HepG2 (cell line): ENCODE results near the gene CDCA5. TPM values are rescaled to one million over a fixed set of nuclear protein-coding genes. Genes with fewer than 3 reads are reported as not detected.

Experiments used
- ARNT ChIP-seq: fragments of 450-650 bp; IDR thresholded peaks from 2 replicates; pipeline ENCODE4 v1.6.1; 2017
- DPF2 ChIP-seq: sonication (generic); formaldehyde crosslinking; IDR thresholded peaks from 2 replicates; pipeline ENCODE4 v1.4.0; 2020; ENCODE audit warnings: mild to moderate bottlenecking, low read depth, missing genetic modification reagents, borderline replicate concordance
- ETV6 ChIP-seq: sonication (generic); formaldehyde crosslinking; conservative IDR thresholded peaks from 2 replicates; pipeline ENCODE4 v1.4.0; 2020; ENCODE audit warnings: missing genetic modification reagents
- HDAC1 ChIP-seq: sonication (generic); formaldehyde crosslinking; IDR thresholded peaks from 2 replicates; pipeline ENCODE4 v1.5.1; 2020; ENCODE audit warnings: mild to moderate bottlenecking, missing genetic modification reagents
- HNRNPK ChIP-seq: fragments of 200-400 bp; formaldehyde crosslinking; IDR thresholded peaks from 2 replicates; pipeline ENCODE4 v1.6.1; 2018; ENCODE audit warnings: low read length, low read depth, moderate library complexity, mild to moderate bottlenecking; ENCODE audit not compliant: poor library complexity, severe bottlenecking
- MIXL1 ChIP-seq: IDR thresholded peaks from 2 replicates; pipeline ENCODE4 v1.6.1; 2016
- NCOA1 ChIP-seq: sonication (generic); formaldehyde crosslinking; IDR thresholded peaks from 2 replicates; pipeline ENCODE4 v1.9.0; 2021; ENCODE audit warnings: missing genetic modification reagents
- NR2F6 ChIP-seq, 2 experiments: IDR thresholded peaks; 2 replicates each; pipeline ENCODE4 v1.6.1; 2016; ENCODE audit warnings: antibody characterized with exemption in 1 of 2, mild to moderate bottlenecking in 1 of 2
- PATZ1 ChIP-seq: sonication (generic); formaldehyde crosslinking; IDR thresholded peaks from 2 replicates; pipeline ENCODE4 v1.4.0; 2020; ENCODE audit warnings: missing genetic modification reagents
- PBX2 ChIP-seq: IDR thresholded peaks from 2 replicates; pipeline ENCODE4 v1.6.1; 2016; ENCODE audit warnings: control low read depth
- PLSCR1 ChIP-seq: sonication (generic); formaldehyde crosslinking; IDR thresholded peaks from 2 replicates; pipeline ENCODE4 v1.5.0; 2020; ENCODE audit warnings: missing genetic modification reagents, mild to moderate bottlenecking, borderline replicate concordance
- PTBP1 ChIP-seq: fragments of 200-400 bp; formaldehyde crosslinking; IDR thresholded peaks from 2 replicates; pipeline ENCODE4 v1.6.1; 2018; ENCODE audit warnings: low read length, low read depth; ENCODE audit not compliant: poor library complexity, severe bottlenecking
- SMAD9 ChIP-seq: sonication (generic); formaldehyde crosslinking; IDR thresholded peaks from 2 replicates; pipeline ENCODE4 v1.5.1; 2020; ENCODE audit warnings: mild to moderate bottlenecking, missing genetic modification reagents
- TCF12 ChIP-seq, 2 experiments: fragments of 450-650 bp in 1 of 2; sonication (generic) in 1 of 2; formaldehyde crosslinking in 1 of 2; IDR thresholded peaks; 2 replicates each; pipeline versions ENCODE4 v1.6.1 to v1.8.0; 2017 to 2022; ENCODE audit warnings: antibody characterized with exemption in 1 of 2, mild to moderate bottlenecking in 1 of 2, missing genetic modification reagents in 1 of 2, moderate library complexity in 1 of 2
- TGIF2 ChIP-seq: IDR thresholded peaks from 2 replicates; pipeline ENCODE4 v1.6.1; 2016; ENCODE audit warnings: control low read depth, missing compliant biosample characterization
- XBP1 ChIP-seq: sonication (generic); formaldehyde crosslinking; IDR thresholded peaks from 2 replicates; pipeline ENCODE4 v1.5.0; 2020; ENCODE audit warnings: missing genetic modification reagents
- ZBTB2 ChIP-seq: sonication (generic); formaldehyde crosslinking; IDR thresholded peaks from 2 replicates; pipeline ENCODE4 v1.8.0; 2022; ENCODE audit warnings: low read depth, missing genetic modification reagents
- ZBTB7A ChIP-seq: sonication (generic); formaldehyde crosslinking; IDR thresholded peaks from 2 replicates; pipeline ENCODE4 v1.8.0; 2022; ENCODE audit warnings: mild to moderate bottlenecking, missing genetic modification reagents
- ZNF264 ChIP-seq: sonication (generic); formaldehyde crosslinking; IDR thresholded peaks from 2 replicates; pipeline ENCODE4 v1.4.0; 2020; ENCODE audit warnings: missing genetic modification reagents
- ZNF333 ChIP-seq: sonication (generic); formaldehyde crosslinking; IDR thresholded peaks from 2 replicates; pipeline ENCODE4 v1.4.0; 2020; ENCODE audit warnings: mild to moderate bottlenecking, missing genetic modification reagents, borderline replicate concordance
- ZNF33A ChIP-seq: sonication (generic); formaldehyde crosslinking; IDR thresholded peaks from 2 replicates; pipeline ENCODE4 v1.5.1; 2020; ENCODE audit warnings: missing genetic modification reagents, mild to moderate bottlenecking, moderate library complexity, borderline replicate concordance
- ZNF530 ChIP-seq: sonication (generic); formaldehyde crosslinking; IDR thresholded peaks from 2 replicates; pipeline ENCODE4 v1.5.0; 2020; ENCODE audit warnings: low read depth, mild to moderate bottlenecking, missing genetic modification reagents
- ZNF589 ChIP-seq: sonication (generic); formaldehyde crosslinking; conservative IDR thresholded peaks from 2 replicates; pipeline ENCODE4 v1.8.0; 2022; ENCODE audit warnings: mild to moderate bottlenecking, moderate library complexity, missing genetic modification reagents
- ZNF629 ChIP-seq: sonication (generic); formaldehyde crosslinking; conservative IDR thresholded peaks from 2 replicates; pipeline ENCODE4 v1.5.0; 2020; ENCODE audit warnings: missing genetic modification reagents
- ZNF674 ChIP-seq: sonication (generic); formaldehyde crosslinking; IDR thresholded peaks from 2 replicates; pipeline ENCODE4 v1.5.0; 2020; ENCODE audit warnings: low read depth, mild to moderate bottlenecking, missing genetic modification reagents
- ZNF891 ChIP-seq: sonication (generic); formaldehyde crosslinking; IDR thresholded peaks from 2 replicates; pipeline ENCODE4 v1.5.0; 2020; ENCODE audit warnings: mild to moderate bottlenecking, missing genetic modification reagents
- polyA plus RNA-seq, 8 experiments: library from polyadenylated mRNA; depleted of rRNA in 3 of 8; stranded (reverse) in 7 of 8; unstranded in 1 of 8; fragments of >200 nt; fragmentation: Illumina TruSeq in 4 of 8; extraction: Trizol in 4 of 8; gene quantifications; 2 replicates each; pipeline versions ENCODE4 v1.2.1 to v1.2.3, GENCODE V29; 2011 to 2016; ENCODE audit warnings: low read depth in 4 of 8, missing spikeins in 1 of 8, mixed read lengths in 1 of 8; ENCODE audit not compliant: insufficient read depth in 1 of 8
- total RNA-seq, 5 experiments: library from RNA; depleted of rRNA; stranded (reverse); fragments of >200 nt; fragmentation: Illumina TruSeq; extraction: Trizol; gene quantifications; 2 replicates each; pipeline ENCODE4 v1.2.3, GENCODE V29; 2016; ENCODE audit warnings: low read depth in 1 of 5

Gene CDCA5
- total and polyA plus RNA-seq, 2 of the 13 experiments (the other 11 are each of a cell fraction or from before 2014, with no cell fraction given), result 13.5 to 50.6 TPM

- peak; percentile 87 for TF ChIP-seq ZBTB2 (CRISPR knock-in tag)
- no peak for TF ChIP-seq ZNF264
- TF ChIP-seq HDAC1 (CRISPR knock-in tag), result peak; percentile 100
- peak; percentile 59 for TF ChIP-seq PATZ1 (CRISPR knock-in tag)
- no peak; the same call in 1 of the 2 replicates for TF ChIP-seq MIXL1 (CRISPR knock-in tag)
- TF ChIP-seq ZNF629 (CRISPR knock-in tag), result no peak
- TF ChIP-seq HNRNPK, result peak; percentile 48
- TF ChIP-seq PTBP1, result no peak
- peak; percentile 85; the same call in 1 of the 2 replicates for TF ChIP-seq ETV6 (CRISPR knock-in tag)
- peak; percentile 50 for TF ChIP-seq ZNF333 (CRISPR knock-in tag)
- 0 out of 2 replicates have a peak, but pooled peaks have one; percentile 29 for TF ChIP-seq NCOA1 (CRISPR knock-in tag)
- no peak for TF ChIP-seq DPF2 (CRISPR knock-in tag)
- TF ChIP-seq TGIF2, result peak; percentile 95
- TF ChIP-seq ZNF33A (CRISPR knock-in tag), result no peak
- no peak for TF ChIP-seq NR2F6 (IDR thresholded peaks at IDR 0.05)
- TF ChIP-seq NR2F6 (CRISPR knock-in tag; IDR thresholded peaks at IDR 0.05), result peak; percentile 48; the same call in 1 of the 2 replicates
- TF ChIP-seq ZNF891 (CRISPR knock-in tag), result peak; percentile 1; the same call in 1 of the 2 replicates
- peak; percentile 91 for TF ChIP-seq ZNF589
- TF ChIP-seq PLSCR1 (CRISPR knock-in tag), result no peak
- no peak for TF ChIP-seq PBX2 (CRISPR knock-in tag)
- no peak for TF ChIP-seq ZNF674 (CRISPR knock-in tag)
- no peak for TF ChIP-seq ZNF530 (CRISPR knock-in tag)
- TF ChIP-seq TCF12 (IDR thresholded peaks at IDR 0.05), result no peak
- TF ChIP-seq TCF12 (CRISPR knock-in tag; IDR thresholded peaks at IDR 0.05), result no peak
- peak; percentile 58; the same call in 1 of the 2 replicates for TF ChIP-seq SMAD9 (CRISPR knock-in tag)
- no peak for TF ChIP-seq ARNT
- TF ChIP-seq ZBTB7A, result 0 out of 2 replicates have a peak, but pooled peaks have one; percentile 36
- TF ChIP-seq XBP1 (CRISPR knock-in tag), result no peak
Measured at GRCh38 chr11:65083834-65084597, at the start of gene CDCA5, which contains the start of gene ZFPL1 (continued).
